SKM-1 (cell line): ENCODE data around the gene ARHGAP24.

Experiments used
- DNase-seq: peaks from one replicate; lab custom pipeline; 2025; ENCODE audit not compliant: unreplicated experiment; lab: John Stamatoyannopoulos, UW

The ARHGAP24 gene

DNA sequence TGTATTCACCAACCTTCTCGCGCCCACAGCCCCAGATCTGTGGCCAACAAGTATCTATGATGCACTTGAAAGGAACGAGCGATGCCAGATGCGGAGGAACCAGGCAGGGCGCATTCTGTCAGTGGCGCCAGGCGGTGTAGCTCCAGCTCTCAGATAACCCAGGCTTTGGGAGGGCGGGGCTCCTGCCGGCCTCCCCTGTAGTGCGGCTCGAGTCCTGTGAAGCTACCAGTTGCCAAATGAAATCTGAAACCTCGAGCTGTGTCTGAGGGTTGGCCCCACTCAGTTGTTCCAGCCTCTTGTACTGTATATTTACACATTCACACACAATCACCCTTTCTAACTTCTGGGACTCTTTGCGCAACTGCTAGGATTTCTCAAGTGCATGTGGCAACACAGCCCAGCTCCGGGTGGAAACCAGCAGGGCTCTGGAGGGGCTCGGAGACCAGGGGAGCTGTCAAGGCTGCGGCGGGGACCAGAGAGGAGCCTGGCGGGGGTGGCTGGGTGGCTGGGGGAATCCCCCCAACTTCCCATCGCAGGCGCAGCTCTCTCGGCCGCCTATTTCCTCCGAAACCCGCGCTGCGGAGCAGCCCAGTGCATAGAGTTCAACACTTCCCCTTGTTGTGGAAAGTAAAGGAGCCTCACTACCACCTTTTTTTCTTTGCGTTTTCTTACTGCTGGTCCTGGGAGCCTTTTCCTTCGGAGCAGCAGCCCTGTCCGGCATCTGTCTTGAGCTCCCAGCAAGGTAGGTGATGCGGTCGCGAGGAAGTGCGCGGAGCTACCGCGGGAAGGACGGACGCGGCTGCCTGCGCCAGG is at the start of gene ARHGAP24:
TSS of gene ARHGAP24 (plus strand) at position 333 of the 813 bp plus-strand sequence.
- DNase-seq: peak; percentile 75

DNA sequence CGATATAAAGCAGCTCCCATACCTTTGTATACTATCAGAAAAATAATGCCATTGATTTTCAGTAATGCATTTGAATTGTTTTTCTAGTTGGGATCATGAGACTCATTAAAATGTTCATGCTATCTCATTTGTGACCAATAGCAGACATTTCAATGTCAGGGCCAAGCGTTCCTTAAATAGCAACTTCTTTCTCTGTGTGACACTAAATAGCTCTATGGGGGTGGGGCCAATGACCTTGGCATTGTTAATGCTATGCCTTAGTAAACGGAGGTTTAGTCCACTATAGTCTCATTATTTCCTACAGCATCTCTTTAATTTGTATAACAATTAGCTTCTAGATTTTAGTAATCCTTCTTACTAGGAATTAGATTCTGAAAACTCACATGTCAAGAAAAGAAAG is 48.6 kb upstream of the ARHGAP24 start:
- DNase-seq: no peak

DNA sequence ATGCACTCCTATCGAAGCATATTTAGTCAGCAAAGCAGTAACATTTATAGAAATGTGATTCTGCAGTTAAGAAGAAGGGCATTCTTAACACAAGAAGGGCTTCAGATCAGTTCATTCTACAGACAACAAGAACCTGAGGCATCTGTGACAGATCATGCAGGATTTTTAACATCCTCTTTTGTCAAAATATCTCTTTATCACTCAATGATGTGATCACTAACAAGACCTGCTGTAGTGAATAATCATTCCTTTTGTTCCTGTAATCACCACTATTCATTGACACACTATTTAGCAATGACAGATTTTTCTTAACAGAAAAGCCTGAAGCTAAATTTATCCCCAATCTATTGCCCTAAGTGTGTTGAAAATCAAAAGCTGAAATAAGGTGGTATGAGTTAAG is 47.8 kb upstream of the ARHGAP24 start:
- no peak for DNase-seq

DNA sequence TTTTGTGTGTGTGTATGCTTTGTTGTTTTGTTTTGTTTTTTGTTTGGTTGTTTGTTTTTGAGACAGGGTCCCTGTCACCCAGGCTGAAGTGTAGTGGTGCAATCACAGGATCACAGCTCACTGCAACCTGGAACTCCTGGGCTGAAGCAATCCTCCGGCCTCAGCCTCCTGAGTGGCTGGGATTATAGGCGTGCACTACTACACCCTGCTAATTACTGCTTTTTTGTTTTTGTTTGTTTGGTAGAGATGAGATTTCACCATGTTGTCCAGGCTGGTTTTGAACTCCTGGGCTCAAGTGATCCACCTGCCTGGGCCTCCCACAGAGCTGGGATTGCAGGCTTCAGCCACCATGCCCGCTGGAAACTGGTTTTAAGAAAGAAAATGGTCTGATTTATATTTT is 44.7 kb upstream of the ARHGAP24 start:
- no peak for DNase-seq

DNA sequence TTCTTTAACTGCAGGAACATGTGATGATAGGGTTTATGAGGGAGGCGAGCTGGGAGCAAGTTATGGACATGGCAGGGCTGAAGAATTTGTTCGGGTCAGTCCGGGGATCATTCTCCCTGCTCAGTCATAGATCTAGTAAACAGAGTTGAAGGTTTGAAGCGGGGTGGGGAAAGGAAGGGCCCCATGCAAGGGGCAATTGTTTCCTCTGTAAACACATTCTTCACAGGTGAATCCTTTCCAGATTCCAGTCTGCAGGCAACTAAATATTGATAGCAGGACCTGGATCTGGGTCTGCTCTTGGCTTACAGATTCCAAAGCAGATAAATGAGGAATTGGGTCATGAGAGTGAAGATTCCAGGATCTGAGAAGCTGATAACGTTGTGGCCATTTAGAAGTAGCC is 44.3 kb upstream of the ARHGAP24 start:
- no peak for DNase-seq

DNA sequence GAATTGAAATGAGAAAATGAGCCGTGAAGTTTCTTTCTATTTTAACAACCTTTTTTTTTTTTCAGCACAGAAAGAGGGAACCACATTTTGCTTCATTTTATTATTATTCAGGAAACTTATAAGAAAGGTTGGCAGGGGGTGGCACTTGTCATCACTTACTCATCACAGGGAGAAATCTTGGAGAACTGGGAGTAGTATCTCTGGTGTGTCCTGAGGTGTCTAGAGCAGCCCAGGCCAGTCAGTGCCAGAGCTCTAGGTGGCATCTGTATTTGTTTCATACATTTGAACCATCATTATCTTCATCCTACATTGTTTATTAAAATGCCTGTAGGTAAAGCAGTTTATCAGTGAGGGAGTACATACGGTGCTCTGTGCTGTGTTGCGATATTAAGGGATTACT is 43.8 kb upstream of the ARHGAP24 start:
- no peak for DNase-seq

DNA sequence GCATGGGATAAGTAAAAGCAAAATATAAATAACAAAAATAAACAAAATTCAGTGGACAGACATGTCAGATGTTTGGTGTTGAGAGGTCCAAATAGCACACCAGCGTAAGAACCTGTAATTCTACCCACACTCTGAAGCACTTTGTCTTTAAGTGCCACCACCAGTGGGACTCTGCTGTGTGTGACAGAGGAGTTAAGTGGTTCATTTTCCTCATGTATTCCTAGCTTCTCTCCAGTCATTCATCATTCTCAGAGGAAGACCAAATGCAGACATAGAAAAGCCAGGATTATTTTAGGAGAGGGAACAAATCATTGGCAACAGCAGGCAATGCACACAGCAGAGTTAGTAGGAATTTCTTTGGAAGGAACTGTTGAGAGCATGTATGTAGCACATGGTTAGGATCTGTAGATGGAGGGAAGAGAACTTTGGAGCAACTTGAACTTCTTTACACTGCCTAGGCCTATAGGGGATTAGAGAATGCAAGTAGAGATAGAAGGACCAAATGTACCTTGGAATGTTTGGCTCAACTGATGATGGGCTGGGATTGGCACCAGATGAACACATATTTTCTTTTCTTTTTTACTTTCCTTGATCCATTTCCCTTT is 43.0 kb upstream of the ARHGAP24 start:
- DNase-seq: no peak

DNA sequence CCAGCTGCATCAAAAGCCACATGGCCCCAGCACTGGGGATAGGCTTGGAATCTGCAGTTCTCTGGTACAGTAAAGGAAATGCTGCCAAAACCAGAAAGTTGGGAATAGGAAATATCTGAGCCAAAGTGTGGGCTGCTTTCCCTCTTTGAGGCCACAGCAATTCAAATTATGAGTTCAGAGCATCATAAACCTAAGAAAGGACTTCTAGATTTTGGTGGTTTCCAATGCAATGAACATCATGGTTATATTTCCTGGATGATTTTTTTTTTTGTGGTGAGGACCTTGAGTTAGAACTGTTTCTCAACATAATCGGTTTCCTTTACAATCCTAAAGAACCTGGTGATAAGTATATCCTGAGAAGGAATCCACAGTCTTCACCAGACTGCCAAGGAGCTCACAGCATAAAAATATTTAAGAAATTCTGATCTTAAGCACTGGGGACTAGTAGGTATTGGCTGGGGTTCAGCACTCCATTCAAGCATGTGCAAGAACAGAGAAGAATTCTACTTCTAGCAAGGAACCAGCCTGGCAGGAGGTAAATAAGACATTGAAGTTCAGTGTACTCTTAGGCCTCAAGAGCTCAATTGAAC is 29.8 kb upstream of the ARHGAP24 start:
- no peak for DNase-seq

DNA sequence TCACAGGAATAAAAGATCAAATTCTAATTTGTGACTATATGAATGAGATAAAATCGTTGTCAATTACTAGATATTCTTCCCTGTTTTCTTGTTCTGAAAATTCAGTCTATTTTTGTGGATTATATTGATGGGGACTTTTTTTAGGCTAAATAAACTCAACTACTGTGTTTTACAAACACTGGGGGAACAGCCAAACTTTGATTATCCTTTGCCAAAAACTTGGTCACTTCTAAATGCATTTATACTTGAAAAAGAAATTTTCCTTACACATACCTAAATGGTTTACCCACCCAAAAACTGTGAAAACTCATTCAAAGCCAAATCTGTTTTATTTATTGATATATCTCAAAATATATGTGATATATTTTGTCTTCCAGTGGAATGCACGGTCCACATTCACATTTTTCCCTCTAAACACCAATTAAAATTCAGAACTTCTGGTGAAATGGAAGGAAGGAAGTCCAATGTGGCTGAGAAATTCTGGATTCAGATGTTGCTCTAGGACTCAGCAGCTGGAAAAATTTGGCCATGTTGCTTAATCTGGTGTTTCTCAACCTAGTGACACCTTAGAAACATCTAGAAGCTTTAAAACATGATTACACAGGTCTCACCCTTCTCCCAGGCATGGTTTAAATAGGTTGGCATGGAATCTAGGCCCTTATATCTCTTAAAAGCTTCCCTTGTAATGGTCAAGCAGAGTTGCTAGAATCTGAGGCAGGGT is 28.6 kb upstream of the ARHGAP24 start:
- DNase-seq: no peak

DNA sequence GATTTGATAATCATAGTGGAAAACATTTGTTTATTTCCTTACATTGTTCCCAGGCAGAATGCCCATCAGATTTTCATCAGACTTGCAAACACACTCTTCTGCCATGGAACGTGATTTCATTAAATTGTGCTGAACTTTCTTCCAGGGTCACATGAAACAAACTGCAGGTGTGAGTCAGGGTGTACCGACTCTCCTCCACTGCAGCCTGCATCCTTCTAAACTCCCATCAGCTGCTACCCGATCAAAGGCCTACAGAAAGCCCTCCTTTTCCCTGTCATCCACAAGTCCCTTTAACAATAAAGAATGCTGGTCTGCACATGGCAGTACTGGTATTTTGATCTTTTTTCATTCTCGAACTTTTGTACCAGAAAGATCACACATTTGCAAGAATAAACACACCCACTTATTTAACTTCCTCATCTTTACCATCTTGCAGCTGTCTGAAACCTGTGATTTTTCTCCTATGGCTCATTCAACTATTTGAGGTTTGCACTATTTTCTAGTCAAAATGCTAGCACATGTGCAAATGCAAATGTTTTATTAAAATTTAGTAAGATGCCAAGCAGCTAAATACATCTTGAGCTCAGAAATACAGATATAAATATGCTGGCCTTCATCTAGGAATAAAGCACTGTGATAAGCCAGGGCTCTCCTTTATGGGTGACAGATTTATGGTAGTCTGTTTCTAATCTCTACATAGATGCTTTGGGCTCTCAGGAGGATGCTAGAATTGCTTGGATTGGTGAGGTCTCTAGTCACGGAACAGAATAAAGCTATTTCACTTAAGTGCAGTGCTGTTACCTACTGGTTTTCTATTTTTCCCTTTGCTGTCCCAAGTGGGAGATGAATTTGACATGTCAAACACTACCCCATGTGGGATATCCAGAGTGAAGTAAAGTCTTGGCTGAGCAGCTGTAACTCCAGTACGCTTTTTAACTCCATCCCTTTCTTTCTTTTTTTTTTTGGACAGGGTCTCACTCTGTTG is 25.8 kb upstream of the ARHGAP24 start:
- DNase-seq: no peak

DNA sequence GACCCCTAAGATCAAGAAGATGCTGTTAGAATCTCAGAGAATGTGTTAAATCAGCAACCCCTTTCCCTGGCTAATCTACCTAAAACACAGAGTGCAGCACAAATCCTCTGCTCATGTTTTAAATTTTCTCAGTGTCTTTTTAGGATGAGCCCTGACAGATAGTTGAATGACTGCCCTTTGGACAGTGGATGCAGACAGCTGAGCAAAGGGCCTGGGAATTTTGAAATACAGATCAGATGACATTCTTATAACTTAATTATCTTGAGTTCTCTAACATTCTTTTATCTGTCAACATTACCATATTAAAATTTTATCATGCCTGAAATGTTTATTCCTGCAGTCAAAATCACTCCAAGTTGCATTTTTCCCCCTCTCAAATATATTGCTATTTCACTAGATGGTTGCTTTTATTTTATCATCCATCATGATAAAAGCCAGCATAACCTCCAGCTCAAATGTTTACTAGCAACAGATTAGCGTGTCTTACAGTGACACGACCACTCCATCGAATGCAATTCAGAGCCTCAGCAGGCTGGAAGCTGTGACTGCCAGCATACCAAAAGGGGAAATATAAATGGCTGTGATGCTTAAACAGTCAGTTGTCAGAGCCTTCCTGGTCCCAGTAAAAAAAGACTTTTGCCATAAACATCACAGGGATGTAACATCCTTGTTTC is 22.8 kb upstream of the ARHGAP24 start:
- no peak for DNase-seq

DNA sequence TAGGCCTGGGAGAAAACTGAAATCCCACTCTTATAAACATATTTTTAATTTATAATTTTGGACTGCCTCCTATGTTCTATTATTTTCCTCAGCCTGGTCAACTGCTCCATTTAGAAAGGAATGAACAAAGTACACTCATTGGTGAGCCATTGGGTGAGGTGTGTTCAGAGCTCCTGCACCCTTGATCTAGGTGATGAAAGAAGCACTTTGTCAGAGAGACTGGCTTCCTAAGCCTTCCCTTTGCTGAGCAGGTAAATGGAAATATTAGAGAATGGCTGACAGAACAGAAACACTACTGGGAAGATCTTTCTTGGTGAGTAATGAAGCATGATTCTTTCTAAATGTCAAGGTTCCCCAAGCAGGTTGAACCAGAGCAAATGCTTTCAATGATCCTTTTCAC is 19.0 kb upstream of the ARHGAP24 start:
- DNase-seq: no peak

DNA sequence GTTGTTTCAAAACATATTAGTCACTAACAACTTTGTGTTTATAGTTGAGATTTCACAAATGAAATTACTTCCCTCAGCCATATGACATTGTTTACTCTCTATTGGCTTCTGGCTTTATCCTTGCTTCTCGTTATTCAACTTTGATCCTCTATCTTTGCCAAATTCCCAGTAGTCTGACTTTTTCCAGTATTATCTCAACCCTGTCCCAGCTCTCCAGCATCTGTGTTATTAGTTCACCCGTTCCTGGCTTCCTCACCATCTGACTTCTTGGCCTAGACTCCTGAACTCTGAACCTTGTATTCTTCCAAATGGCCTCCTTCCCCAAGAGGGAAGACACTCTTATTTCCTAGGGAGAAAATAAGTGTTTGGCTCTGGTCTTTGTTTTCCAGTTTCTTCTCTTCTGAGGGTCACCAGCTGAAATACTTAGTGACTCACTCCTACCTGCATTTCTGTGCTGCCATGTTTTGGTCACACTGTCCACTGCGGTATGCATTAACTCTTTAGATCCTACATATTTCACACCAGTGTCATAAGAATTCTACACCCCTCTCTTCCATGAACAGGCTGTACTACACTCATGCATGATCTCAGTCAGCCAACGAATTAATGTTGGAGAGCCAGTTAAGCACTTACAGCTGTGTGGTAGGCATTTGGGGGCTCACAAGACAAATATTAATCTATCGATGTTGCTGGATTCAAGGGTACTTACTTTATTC is 17.0 kb upstream of the ARHGAP24 start:
- DNase-seq: no peak

DNA sequence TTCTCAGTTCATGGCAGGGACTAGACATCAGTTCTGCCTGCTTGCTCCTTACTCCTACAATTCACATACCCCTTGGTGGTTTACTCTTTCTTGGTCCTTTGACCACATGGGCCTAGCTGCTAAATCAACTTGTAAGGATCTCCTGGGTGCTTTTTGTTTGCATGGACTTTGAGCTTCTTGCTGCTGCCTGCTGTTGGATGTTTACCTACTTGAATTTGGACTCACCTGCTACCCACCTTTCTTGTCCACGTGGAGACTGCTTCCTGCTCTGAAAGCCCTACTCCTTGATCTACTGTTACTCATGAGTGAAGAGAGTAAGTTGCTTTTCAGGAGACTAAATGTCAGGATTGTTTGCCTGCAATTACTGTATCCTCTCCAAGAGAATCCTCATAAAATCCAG is 15.2 kb upstream of the ARHGAP24 start:
- DNase-seq: no peak

DNA sequence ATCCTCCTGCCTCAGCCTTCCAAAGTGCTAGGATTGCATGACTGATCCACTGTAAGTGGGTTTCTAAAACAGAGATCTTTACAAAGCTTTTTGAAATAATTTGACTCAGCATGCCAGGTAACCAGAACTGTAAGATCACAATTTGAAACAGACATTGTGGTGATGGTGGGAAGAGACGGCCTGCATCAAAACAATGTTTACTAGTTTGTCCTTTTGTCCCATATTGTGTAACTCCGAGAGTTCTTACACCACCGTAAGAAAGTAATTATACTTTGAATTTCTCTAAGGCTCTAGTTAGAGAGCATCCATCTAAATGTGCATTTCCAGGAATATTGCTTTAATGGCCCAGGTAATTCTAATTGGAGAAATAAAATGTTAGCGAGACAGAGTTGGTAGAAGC is 594 bp upstream of the ARHGAP24 start:
- DNase-seq: no peak

DNA sequence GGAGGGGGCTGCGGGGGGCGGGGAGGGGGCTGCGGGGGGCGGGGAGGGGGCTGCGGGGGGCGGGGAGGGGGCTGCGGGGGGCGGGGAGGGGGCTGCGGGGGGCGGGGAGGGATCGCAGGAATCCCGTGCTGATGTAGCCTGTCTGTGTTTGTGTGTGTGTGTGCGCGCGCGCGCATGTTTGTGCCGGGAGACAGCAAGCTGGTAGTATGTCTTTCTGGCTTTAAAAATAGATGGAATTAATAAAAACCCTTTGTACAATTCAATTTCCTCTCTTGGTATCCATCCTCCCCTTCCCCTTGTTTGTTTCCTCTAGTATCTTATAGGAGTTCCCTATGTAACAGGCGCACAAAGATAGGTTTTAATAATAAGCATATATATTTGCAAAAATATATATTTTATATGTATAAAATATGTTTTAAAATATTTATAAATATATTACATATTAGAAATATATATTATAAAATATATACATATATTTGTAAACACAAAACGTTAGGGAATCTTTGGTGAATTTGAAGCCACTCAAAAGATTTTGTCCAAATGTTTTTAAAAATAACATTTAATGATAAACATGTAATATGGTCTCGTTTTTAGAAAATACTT is 782 bp downstream of the ARHGAP24 start:
- no peak for DNase-seq

DNA sequence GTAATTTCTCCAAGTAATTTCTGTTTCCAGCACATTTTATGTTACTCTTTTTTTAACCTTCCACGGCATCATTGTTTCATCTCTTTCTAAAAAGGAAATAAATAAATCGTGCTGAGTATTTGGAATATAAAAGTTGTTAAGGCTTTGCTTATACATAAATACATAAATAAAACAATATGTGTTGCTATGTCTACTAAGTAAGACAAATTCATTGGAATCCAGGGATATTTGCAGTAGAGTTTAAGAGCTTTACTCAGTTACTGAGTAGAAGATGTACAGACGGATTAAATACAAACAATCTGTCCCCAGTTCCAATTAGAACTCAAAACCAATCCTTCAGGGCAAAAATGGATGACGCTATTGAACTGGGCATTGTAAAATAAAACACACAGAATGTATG is 1.4 kb downstream of the ARHGAP24 start:
- no peak for DNase-seq

DNA sequence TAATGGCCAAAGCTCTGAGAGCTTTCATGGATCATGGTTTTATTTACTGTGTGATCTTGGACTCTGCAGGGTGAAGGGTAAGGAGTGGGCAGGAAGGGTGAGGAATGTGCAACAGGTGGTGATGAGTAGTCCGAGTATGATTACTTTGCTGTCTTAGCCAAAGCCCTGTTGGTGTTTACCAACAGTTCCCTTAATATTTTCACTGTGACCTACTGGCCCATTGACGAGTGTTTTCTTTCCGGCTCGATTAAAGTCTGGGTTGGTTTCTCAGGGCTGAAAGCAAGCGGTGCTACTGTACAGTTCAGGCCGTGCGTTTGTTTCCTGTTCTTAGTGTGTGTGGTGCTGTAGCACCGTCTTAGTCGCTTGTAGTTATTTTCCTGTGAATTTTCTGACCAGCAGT is 2.6 kb downstream of the ARHGAP24 start:
- DNase-seq: no peak

DNA sequence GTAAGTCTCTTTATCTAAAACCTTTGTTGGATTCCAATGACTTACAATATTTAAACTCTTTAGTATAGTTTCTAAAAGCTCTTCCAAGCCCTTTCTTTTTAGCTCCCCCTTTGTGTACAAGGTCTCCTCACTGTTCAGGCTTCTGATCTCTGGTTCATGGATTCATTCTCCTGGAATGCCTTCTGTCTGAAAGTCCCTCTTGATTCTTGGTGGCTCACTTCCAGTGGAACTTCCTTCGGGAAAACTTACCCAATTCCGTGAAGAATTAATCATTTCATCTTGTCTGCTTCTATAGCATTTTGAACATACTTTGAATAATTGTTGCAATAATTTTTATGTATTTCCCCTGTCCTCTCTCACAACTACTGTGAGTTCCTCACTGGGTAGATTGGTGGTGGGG is 3.6 kb downstream of the ARHGAP24 start:
- DNase-seq: no peak
